22Rv1 (cell line): Measurements from ENCODE around the gene LRBA.

Source experiments
- H3K27ac ChIP-seq: fragments of 450-650 bp; 2 replicates; pipeline ENCODE4 v1.5.1; 2017
- CTCF ChIP-seq: fragments of 450-650 bp; IDR thresholded peaks from 2 replicates; pipeline ENCODE4 v1.5.1; 2017; ENCODE audit warnings: mild to moderate bottlenecking
- ZFX ChIP-seq: fragments of 450-650 bp; IDR thresholded peaks from 2 replicates; pipeline ENCODE4 v1.6.1; 2017; ENCODE audit warnings: antibody characterized with exemption, borderline replicate concordance

Gene LRBA

DNA sequence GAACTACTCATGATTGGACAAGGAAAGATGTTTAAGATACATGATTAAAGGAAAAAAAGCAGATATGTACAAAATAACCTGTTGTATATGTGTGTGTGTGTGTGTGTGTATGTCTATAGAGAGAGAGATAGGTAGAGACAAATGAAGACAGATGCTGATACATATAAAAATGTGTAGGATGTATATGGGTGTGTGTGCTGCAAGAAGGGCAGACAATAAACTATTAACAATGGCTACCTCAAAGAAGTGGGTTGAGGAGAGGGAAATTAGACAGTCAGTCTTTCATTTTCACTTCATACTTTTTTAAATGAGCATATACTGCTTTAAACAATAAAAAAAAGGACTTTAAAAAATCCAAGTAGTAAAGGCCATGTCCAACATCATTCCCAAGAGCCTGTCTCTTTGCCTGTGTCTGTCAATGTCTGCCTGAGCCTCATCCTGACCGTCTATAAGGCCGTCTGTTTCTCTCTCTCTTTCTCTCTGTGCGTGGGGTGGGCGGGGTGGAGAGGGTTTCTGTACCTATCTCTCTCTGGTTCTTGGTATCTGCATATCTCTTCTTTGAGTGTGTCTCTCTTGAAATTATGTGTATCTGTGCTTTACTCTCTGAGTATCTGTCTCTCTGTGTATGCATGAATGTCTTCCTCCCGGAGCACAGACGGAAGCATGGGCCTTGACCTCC, 62.8 kb downstream of the LRBA start:
- no peak for TF ChIP-seq CTCF
- H3K27ac ChIP-seq, result no peak overlapping the region

DNA sequence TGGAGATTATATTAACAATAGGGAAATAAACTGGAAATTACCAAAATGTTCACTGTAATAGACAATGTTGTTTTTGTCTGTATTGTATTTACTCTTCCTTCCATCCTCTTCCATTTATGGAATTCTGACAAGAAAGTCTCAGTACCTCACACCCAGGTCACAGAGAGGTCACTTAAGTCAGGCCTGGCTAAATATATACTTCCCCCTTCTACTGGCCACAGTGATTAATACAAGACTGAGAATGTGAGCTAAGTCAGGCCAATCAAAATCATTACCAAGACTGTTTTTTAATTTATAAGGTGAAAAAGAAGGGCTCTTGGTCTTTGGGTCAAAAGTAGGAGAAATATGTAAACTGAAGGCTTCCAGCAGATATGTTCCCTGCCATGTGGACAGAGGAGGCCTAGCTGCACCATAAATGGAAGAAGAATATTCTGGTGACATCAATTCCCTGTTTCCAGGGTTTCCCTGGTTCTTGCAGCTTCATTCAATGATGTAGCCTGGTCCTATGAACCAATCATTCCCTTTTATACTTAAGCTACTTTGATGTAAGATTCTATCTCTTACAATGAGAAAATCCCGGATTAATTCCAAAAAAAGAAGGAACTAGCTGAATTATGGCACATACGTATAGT, 64.3 kb downstream of the LRBA start:
- TF ChIP-seq ZFX, result no peak
- no peak for TF ChIP-seq CTCF
- H3K27ac ChIP-seq, result no peak overlapping the region

DNA sequence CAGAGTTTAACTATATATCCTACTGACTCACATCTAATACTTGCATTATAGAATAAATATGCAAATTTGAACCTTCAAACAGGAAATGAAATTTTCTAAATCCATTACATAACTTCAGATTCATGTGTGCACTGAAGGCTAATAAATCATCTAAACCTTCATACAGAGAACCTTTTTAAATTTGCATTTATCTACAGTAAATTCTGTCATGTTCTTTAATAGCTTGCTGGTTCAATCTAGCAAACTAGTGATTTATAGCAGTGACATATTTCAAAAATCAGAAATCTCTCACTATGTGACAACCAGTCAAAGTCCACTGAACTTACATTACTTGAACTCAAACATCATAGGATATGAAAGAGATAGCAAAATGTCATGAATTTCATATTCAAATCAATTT, 65.1 kb downstream of the LRBA start:
- TF ChIP-seq ZFX (no peak), CTCF (no peak)
- no peak overlapping the region for H3K27ac ChIP-seq

GRCh38 chr4:150949342-150949741, 65.7 kb downstream of the LRBA start:
- TF ChIP-seq CTCF (no peak), ZFX (no peak)

GRCh38 chr4:150948710-150949109, 66.4 kb downstream of the LRBA start:
- H3K27ac ChIP-seq, result no peak overlapping the region
- TF ChIP-seq CTCF (no peak), ZFX (no peak)

More at GRCh38 chr4:150949342-150949741, 65.7 kb downstream of the LRBA start:
- H3K27ac ChIP-seq, result no peak overlapping the region

GRCh38 chr4:150948074-150948473, 67.0 kb downstream of the LRBA start:
- no peak overlapping the region for H3K27ac ChIP-seq
- TF ChIP-seq CTCF, result no peak
- TF ChIP-seq ZFX, result no peak

DNA sequence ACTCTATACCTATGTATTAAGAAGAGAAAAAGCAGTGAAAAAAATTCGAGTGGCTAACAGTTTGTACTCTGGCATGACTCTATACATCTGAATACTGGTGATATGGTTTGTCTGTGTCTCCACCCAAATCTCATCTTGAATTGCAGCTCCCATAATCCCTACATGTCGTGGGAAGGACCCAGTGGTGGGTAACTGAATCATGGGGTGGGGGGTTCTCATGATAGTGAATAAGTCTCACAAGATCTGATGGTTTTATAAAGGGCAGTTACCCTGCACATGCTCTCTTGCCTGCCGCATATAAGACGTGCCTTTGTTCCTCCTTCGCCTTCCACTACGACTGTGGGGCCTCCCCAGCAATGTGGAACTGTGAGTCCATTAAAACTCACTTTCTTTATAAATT, 70.4 kb downstream of the LRBA start:
- H3K27ac ChIP-seq, result no peak overlapping the region
- no peak for TF ChIP-seq CTCF
- no peak for TF ChIP-seq ZFX
